SHP77 (cell line): Measurements from ENCODE around the gene REEP6.
"Not testable (repeated sequence)": the region's sequence is repeated elsewhere in the genome, so short reads cannot be mapped to it uniquely, and the experiment has no call there.

ENCODE experiments used
- DNase-seq, 2 experiments: peaks; one replicate each; lab custom pipeline; 2025; lab: John Stamatoyannopoulos, UW

REEP6 gene

GRCh38 chr19:1524287-1524971 lies 33.4 kb downstream of the REEP6 start:
- no peak for DNase-seq

- no peak for DNase-seq
Measured at GRCh38 chr19:1524972-1525325, 34.0 kb downstream of the REEP6 start.

- no peak for DNase-seq
Measured at GRCh38 chr19:1525343-1525742, 34.4 kb downstream of the REEP6 start.

- DNase-seq, result no peak
Measured at GRCh38 chr19:1526066-1526778, 35.2 kb downstream of the REEP6 start.

GRCh38 chr19:1526979-1527649 lies 36.1 kb downstream of the REEP6 start:
- no peak for DNase-seq

GRCh38 chr19:1527650-1528309 lies 36.8 kb downstream of the REEP6 start:
- no peak for DNase-seq

- DNase-seq, result no peak
Measured at GRCh38 chr19:1528596-1529429, 37.8 kb downstream of the REEP6 start.

- DNase-seq, result no peak
Measured at GRCh38 chr19:1529430-1529816, 38.4 kb downstream of the REEP6 start.

- DNase-seq, result not testable (repeated sequence)
Measured at GRCh38 chr19:1530856-1531255, 39.9 kb downstream of the REEP6 start.

GRCh38 chr19:1531587-1531986 lies 40.6 kb downstream of the REEP6 start:
- no peak for DNase-seq

GRCh38 chr19:1532003-1532402 lies 41.0 kb downstream of the REEP6 start:
- DNase-seq, result no peak

GRCh38 chr19:1533510-1534150 lies 42.6 kb downstream of the REEP6 start:
- no peak for DNase-seq

GRCh38 chr19:1534972-1535371 lies 44.0 kb downstream of the REEP6 start:
- no peak for DNase-seq

- not testable (repeated sequence) for DNase-seq
Measured at GRCh38 chr19:1535699-1536098, 44.7 kb downstream of the REEP6 start.

- no peak for DNase-seq
Measured at GRCh38 chr19:1538978-1539377, 48.0 kb downstream of the REEP6 start.

GRCh38 chr19:1539749-1540148 lies 48.8 kb downstream of the REEP6 start:
- not testable (repeated sequence) for DNase-seq

- DNase-seq, result no peak
Measured at GRCh38 chr19:1540365-1540925, 49.5 kb downstream of the REEP6 start.
